Mucosa of stomach (tissue), 1 donor: ENCODE measurements around the gene STRN3.
"Not testable (repeated sequence)": the region's sequence is repeated elsewhere in the genome, so short reads cannot be mapped to it uniquely, and the experiment has no call there.

ENCODE experiments used
- H3K27me3 ChIP-seq: one replicate; pipeline ENCODE4 v1.7.0; 2013; ENCODE audit warnings: mild to moderate bottlenecking, low read length; ENCODE audit not compliant: control insufficient read depth, insufficient read depth
- H3K36me3 ChIP-seq: one replicate; pipeline ENCODE4 v1.7.0; 2013; ENCODE audit warnings: low read length; ENCODE audit not compliant: control insufficient read depth, insufficient read depth
- H3K4me1 ChIP-seq: one replicate; pipeline ENCODE4 v1.7.0; 2013; ENCODE audit warnings: mild to moderate bottlenecking, low read length; ENCODE audit not compliant: control insufficient read depth, insufficient read depth
- H3K4me3 ChIP-seq: one replicate; pipeline ENCODE4 v1.7.0; 2013; ENCODE audit warnings: low read length
- H3K9ac ChIP-seq: one replicate; pipeline ENCODE4 v1.7.0; 2013; ENCODE audit warnings: mild to moderate bottlenecking, low read length, moderate library complexity
- H3K9me3 ChIP-seq: one replicate; pipeline ENCODE4 v1.7.0; 2013; ENCODE audit warnings: mild to moderate bottlenecking, low read length, moderate library complexity; ENCODE audit not compliant: control insufficient read depth
- donor health status: Pancreatic carcinoma.

STRN3 gene

DNA sequence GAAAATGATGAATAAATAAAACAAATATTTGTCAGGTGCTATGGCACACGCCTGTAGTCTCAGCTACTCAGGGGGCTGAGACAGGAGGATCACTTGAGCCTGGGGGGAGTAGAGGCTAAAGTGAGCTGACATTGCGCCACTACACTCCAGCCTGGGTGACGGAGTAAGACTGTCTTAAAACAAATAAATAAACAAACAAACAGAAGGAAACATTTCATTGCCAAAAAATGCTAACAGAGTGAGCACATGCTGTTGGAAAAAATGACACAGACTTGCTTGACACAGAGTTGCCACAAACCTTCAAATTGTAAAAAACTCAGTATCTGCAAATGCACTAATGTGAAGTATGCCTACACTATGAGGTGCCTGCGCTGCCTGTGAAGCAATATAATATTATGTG, 51.6 kb downstream of the STRN3 start:
- peaks cover 11% of the 10 kb centered on the region for H3K4me1 ChIP-seq
- no peak overlapping the region for H3K4me3 ChIP-seq
- no peaks in the 10 kb centered on the region for H3K9me3 ChIP-seq
- no peak overlapping the region for H3K9ac ChIP-seq
- no peaks in the 10 kb centered on the region for H3K27me3 ChIP-seq
- no peaks in the 10 kb centered on the region for H3K36me3 ChIP-seq

DNA sequence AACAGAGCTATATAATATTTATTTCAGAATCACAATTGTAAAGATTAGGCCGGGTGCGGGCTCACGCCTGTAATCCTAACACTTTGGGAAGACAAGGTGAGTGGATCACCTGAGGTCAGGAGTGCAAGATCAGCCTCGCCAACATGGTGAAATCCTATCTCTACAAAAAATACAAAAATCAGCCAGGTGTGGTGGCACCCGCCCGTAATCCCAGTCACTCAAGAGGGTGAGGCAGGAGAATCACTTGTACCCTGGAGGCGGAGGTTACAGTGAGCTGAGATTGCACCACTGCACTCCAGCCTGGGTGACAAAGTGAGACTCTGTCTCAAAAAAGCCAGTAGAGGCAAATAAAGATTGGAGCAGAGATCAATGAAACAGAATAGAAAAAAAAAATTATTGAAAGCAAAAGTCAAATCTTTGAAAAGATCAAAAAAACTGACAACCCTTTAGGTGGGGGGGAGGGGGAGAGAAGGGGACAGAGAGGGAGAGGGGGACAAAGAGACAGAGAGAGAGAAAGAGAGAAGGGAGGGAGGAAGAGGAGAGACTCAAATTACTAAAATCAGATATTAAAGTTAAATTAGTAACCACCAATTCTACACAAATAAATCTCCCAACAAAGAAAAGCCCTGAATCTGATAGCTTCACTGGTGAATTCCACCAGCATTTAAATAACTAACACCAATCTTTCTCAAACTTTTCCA, 53.1 kb downstream of the STRN3 start:
- Histone ChIP-seq H3K4me1 (peaks cover 11% of the 10 kb centered on the region), H3K27me3 (no peaks in the 10 kb centered on the region), H3K9me3 (no peaks in the 10 kb centered on the region), H3K4me3 (no peak overlapping the region), H3K9ac (no peak overlapping the region), H3K36me3 (no peaks in the 10 kb centered on the region)

DNA sequence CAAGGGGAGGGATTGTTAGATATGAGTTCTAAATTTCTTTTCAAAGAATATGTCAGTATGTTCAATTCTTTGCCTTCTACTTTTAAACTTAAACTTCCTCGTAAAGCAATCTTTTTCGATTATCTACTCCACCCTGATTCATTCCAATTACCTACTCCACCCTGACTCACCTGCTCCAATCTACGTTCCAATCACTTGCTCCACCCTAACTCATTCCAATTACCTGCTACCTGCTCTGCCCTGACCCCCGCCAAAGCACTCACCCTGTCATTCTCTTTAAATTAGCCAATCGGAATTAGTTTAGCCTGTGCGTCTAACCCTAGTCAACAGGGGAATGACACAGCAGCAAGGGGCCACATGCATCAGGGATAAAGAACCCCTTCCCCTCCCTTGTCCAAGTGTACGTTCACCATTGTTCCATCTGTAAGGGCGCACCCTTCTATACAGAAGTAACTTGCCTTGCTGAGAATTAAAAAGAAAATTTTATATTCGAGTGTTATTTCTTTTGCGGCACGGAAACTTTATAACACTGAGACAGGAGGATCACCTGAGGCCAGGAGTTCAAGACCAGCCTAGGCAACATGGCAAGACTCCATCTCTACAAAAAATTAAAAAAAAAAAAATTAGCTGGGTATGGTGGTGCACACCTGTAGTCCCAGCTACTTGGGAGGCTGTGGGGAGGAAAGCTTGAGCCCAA, 54.0 kb downstream of the STRN3 start:
- H3K36me3 ChIP-seq, H3K4me3 ChIP-seq, H3K27me3 ChIP-seq, H3K9me3 ChIP-seq, H3K9ac ChIP-seq: not testable (repeated sequence)
- peaks cover 11% of the 10 kb centered on the region for H3K4me1 ChIP-seq

DNA sequence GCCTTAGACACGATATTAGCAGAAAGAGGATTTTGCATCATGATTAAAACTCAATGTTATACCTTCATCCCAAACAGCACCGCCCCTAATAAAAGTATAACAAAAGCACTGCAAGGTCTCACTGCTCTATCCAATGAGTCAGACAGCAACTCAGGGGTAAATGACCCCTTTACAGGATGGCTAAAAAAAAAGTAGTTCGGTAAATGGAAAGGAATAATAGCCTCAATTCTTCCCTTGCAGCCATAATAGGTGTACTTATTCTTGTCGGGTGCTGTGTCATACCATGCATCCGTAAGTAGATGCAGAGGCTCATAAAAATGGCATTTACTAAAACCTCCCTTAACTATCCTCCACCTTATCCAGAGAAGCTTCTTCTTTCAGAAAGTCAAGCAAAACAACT, 54.6 kb downstream of the STRN3 start:
- H3K4me3 ChIP-seq: no peak overlapping the region
- no peaks in the 10 kb centered on the region for H3K27me3 ChIP-seq
- peaks cover 3% of the 10 kb centered on the region for H3K9me3 ChIP-seq
- peaks cover 11% of the 10 kb centered on the region for H3K4me1 ChIP-seq
- no peak overlapping the region for H3K9ac ChIP-seq
- H3K36me3 ChIP-seq: no peaks in the 10 kb centered on the region

DNA sequence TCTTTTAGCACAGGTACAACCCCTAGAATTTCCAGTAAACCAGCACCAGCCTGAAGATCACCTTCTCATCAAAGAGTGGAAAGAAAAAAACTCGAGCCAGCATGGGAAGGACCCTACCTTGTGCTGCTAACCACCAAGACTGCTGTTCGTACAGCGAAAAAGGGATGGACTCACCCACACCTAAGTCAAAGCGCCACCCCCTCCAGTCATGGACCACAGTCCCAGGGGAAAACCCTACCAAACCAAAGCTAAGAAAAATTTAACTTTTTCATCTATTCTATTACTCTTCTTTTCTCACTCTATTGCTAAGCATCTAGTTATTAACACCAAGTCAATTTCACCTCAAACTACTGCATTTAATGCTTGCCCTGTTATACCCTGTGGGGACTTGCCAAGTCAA, 56.4 kb downstream of the STRN3 start:
- H3K9me3 ChIP-seq: peaks cover 13% of the 10 kb centered on the region
- H3K36me3 ChIP-seq, H3K27me3 ChIP-seq, H3K4me3 ChIP-seq, H3K9ac ChIP-seq: not testable (repeated sequence)
- peaks cover 11% of the 10 kb centered on the region for H3K4me1 ChIP-seq

DNA sequence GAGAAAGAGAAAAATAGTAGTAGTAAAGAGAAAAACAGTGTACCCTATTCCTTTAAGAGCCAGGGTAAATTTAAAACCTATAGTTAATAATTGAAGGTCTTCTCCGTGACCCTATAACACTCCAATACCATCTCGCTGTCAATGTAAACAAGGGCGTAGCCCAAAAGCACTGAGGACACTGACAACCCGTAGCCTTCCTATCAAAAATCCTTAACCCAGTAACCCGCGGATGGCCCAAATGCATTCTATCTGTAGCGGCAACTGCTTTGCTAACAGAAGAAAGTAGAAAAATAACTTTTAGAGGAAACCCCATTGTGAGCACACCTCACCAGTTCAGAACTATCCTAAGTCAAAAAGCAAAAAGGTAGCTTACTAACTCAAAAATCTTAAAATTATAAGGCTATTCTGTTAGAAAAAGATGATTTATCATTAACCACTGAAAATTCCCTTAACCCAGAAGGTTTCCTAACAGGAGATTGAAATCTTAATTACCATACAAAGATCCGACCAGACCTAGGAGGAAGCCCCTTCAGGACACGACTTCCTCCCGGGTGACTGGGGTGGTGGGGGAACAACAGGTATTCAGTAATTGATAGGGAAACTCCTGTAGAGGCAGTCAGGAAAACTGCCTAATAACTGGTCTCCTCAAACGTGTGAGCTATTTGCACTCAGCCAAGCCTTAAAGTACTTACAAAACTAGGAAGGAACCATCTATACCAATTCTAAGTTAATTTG, 58.6 kb downstream of the STRN3 start:
- H3K9ac ChIP-seq, H3K4me1 ChIP-seq, H3K36me3 ChIP-seq, H3K4me3 ChIP-seq, H3K27me3 ChIP-seq: not testable (repeated sequence)
- H3K9me3 ChIP-seq: peaks cover 13% of the 10 kb centered on the region

DNA sequence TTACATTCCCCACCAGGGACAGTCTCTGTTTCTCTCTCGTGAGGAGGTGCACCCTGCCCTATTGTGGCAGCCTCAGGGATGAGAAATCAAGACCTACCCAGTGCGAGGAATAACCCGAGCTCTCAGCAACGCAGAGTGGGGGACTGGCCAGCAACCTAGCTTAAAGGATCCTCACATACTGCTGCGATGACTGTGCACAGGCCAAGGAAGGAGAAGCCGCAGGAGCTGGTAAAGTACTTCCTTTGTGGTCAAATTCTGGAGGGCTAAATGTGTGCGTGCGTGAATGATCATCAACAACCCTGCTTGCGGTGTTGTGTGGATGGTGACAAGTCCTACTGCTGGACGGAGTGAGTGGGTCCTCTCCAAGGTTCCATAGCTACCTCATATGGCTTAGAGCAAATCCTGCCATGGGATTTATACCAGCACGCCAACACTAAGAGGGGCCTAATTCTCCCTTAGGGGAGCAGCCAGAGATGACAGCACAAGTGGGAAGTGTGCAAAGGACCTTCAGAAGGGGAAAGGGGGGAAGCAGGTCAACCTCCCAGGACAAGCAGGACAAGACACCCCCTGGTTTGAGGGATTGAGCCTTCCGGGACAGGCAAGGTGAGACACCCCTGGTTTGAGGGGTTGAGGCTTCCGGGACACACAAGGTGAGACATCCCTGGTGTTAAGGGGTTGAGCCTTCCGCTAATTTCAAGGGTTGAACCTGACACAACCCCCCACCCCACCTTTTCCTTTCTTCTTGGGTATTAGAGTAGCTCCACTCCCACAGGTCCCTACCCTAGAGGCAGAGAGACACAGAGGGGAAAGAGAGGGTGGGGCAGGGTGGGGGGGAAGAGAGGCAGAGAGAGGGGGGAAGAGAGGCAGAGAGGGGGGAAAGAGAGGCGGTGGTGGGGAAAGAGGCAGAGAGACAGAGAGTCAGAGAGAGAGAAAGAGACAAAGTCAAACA, 59.5 kb downstream of the STRN3 start:
- Histone ChIP-seq H3K27me3 (no peaks in the 10 kb centered on the region), H3K9me3 (peaks cover 13% of the 10 kb centered on the region), H3K9ac (no peak overlapping the region), H3K4me1 (peaks cover under 1% of the 10 kb centered on the region), H3K4me3 (no peak overlapping the region), H3K36me3 (no peaks in the 10 kb centered on the region)

DNA sequence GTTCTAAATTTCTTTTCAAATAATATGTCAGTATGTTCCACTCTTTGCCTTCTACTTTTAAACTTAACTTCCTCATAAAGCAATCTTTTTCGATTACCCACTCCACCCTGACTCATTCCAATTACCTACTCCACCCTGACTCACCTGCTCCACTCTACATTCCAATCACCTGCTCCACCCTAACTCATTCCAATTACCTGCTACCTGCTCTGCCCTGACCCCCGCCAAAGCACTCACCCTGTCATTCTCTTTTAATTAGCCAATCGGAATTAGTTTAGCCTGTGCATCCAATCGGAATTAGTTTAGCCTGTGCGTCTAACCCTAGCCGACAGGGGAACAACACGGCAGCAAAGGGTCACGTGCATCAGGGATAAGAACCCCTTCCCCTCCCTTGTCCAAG, 60.3 kb downstream of the STRN3 start:
- H3K27me3 ChIP-seq, H3K36me3 ChIP-seq, H3K4me1 ChIP-seq, H3K4me3 ChIP-seq, H3K9ac ChIP-seq: not testable (repeated sequence)
- H3K9me3 ChIP-seq: peaks cover 13% of the 10 kb centered on the region

DNA sequence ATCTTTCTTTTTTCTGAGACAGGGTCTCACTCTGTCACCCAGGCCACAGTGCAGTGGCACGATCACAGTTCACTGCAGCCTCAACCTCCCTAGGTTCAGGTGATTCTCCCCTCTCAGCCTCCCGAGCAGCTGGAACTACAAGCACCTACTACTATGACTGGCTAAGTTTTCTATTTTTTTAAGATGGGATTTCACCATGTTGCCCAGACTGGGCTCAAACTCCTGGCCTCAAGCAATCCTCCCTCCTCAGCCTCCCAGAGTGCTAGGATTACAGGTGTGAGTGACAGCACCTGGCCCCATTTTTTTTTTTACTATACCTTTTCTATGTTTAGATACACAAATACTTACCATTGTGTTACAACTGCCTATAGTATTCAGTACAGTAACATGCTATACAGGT, 63.6 kb downstream of the STRN3 start:
- not testable (repeated sequence) for H3K4me3 ChIP-seq, H3K27me3 ChIP-seq, H3K9ac ChIP-seq, H3K36me3 ChIP-seq
- peaks cover 13% of the 10 kb centered on the region for H3K9me3 ChIP-seq
- peaks cover 10% of the 10 kb centered on the region for H3K4me1 ChIP-seq

DNA sequence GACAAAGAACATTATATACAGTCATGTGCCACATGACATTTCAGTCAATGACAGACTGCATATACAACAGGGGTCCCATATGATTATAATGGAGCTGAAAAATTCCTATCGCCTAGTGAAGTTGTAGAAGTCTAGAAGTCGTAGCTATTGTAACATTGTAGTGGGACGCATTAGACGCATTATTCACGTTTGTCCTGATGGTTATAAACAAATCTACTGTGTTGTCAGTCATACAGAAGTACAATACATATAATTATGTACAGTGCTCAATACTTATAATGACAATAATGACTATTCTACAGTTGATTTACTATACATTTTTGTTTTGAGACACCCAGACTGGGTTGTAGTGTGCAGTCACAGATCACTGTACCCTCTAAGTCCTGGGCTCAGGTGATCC, 64.8 kb downstream of the STRN3 start:
- peaks cover 7% of the 10 kb centered on the region for H3K9me3 ChIP-seq
- H3K9ac ChIP-seq: no peak overlapping the region
- no peak overlapping the region for H3K4me3 ChIP-seq
- H3K36me3 ChIP-seq: no peaks in the 10 kb centered on the region
- no peaks in the 10 kb centered on the region for H3K27me3 ChIP-seq
- peaks cover 10% of the 10 kb centered on the region for H3K4me1 ChIP-seq

DNA sequence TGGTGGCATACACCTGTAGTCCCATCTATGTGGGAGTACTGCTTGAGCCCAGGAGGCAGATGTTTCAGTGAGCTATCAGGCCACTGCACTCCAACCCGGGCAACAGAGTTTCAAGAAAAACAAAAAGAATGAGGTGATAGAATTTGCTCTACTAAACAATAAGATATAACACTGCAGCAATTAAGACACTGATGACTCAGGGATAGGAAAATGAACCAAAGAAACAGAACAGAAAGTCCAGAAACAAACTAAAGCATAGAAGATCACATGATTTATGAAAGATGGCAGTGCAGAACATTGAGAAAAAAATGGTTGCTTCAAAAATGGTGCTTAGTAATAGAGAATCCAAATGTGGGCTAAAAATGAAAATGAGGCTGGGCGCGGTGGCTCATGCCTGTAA, 66.0 kb downstream of the STRN3 start:
- H3K27me3 ChIP-seq: no peaks in the 10 kb centered on the region
- peaks cover 10% of the 10 kb centered on the region for H3K4me1 ChIP-seq
- H3K9ac ChIP-seq: no peak overlapping the region
- H3K36me3 ChIP-seq: no peaks in the 10 kb centered on the region
- H3K4me3 ChIP-seq: no peak overlapping the region
- H3K9me3 ChIP-seq: no peaks in the 10 kb centered on the region
